Muscle layer of colon (tissue), 2 donors: ENCODE measurements around the gene TMEM138.

Experiments used
- H3K27ac ChIP-seq: one replicate; pipeline ENCODE4 v1.7.0; 2013; ENCODE audit warnings: low read depth, mild to moderate bottlenecking, low read length, moderate library complexity
- H3K27me3 ChIP-seq, 2 donors: one replicate each; pipeline ENCODE4 v1.7.0; 2013; ENCODE audit warnings: low read length in 2 of 2, mild to moderate bottlenecking in 2 of 2; ENCODE audit not compliant: insufficient read depth in 2 of 2, control insufficient read depth in 1 of 2
- H3K36me3 ChIP-seq: one replicate; pipeline ENCODE4 v1.7.0; 2013; ENCODE audit warnings: mild to moderate bottlenecking, low read length; ENCODE audit not compliant: insufficient read depth
- H3K4me1 ChIP-seq: one replicate; pipeline ENCODE4 v1.7.0; 2013; ENCODE audit warnings: mild to moderate bottlenecking, low read length; ENCODE audit not compliant: insufficient read depth
- H3K4me3 ChIP-seq, 2 donors: one replicate each; pipeline ENCODE4 v1.7.0; 2013; ENCODE audit warnings: low read length in 2 of 2, low read depth in 1 of 2, mild to moderate bottlenecking in 1 of 2, moderate library complexity in 1 of 2
- H3K9ac ChIP-seq: one replicate; pipeline ENCODE4 v1.7.0; 2013; ENCODE audit warnings: low read length
- H3K9me3 ChIP-seq: one replicate; pipeline ENCODE4 v1.7.0; 2013; ENCODE audit warnings: mild to moderate bottlenecking, low read length
- donor health status: abdominal sarcoma.
- donor health status: Adenocarcinoma of cecum.

Gene TMEM138

GRCh38 chr11:61345170-61345610, 17.0 kb upstream of the TMEM138 start:
- no peaks in the 10 kb centered on the region for H3K27me3 ChIP-seq
- H3K9me3 ChIP-seq = no peaks in the 10 kb centered on the region
- peaks cover 27% of the 10 kb centered on the region for H3K36me3 ChIP-seq
- H3K4me3 ChIP-seq = no peak overlapping the region
- H3K4me1 ChIP-seq = no peaks in the 10 kb centered on the region
- H3K27ac ChIP-seq = no peak overlapping the region
- no peak overlapping the region for H3K9ac ChIP-seq

DNA sequence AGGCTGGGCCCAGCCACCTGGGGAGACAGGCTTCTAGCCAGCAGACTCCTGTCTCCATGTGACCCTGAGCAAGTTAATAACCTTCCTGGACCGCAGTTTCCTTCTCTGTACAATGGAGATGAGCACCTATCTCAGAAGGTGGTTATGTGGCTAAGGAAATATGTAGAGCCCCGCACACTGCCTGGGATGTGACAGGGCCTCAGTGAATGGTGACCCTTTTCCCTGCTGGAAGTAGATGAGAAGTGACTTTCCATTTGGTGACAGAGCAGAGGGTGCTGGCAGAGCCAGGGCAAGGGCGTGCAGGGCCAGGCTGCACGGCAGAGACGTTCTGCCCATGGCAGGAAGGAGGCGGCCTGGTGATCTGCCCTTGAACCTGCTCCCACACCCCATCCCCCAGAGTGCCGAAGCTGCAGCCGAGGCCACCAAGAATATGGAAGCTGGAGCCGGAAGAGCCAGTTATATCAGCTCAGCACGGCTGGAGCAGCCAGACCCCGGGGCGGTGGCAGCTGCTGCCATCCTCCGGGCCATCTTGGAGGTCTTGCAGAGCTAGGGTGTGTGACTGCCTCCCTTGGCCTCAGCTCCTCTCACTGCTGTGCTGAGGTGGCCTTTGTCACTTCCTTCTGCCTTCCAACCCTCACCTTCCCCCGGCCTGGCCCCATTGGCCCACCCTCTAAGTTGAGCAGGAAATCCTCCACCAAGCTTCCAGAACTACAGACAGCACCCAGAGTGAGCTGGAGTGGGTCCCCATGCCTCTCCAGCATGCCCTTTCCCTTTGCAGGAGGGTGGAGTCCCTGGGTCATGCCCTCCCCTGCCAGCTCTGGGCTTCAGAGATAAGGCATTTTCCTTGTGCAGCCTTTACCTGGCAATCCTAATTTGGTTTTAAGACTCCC, 16.0 kb upstream of the TMEM138 start:
- Histone ChIP-seq H3K4me1 (no peaks in the 10 kb centered on the region), H3K9ac (no peak overlapping the region), H3K4me3 (no peak overlapping the region), H3K9me3 (no peaks in the 10 kb centered on the region), H3K36me3 (peaks cover 27% of the 10 kb centered on the region), H3K27me3 (no peaks in the 10 kb centered on the region), H3K27ac (no peak overlapping the region)

GRCh38 chr11:61347916-61348461, 14.2 kb upstream of the TMEM138 start:
- Histone ChIP-seq H3K4me1 (no peaks in the 10 kb centered on the region), H3K4me3 (no peak overlapping the region), H3K36me3 (peaks cover 42% of the 10 kb centered on the region), H3K9me3 (no peaks in the 10 kb centered on the region), H3K27ac (no peak overlapping the region), H3K9ac (no peak overlapping the region), H3K27me3 (no peaks in the 10 kb centered on the region)

GRCh38 chr11:61349189-61349751, 12.9 kb upstream of the TMEM138 start:
- no peaks in the 10 kb centered on the region for H3K4me1 ChIP-seq
- no peaks in the 10 kb centered on the region for H3K9me3 ChIP-seq
- no peaks in the 10 kb centered on the region for H3K27me3 ChIP-seq
- no peak overlapping the region for H3K27ac ChIP-seq
- no peak overlapping the region for H3K4me3 ChIP-seq
- H3K36me3 ChIP-seq = peaks cover 54% of the 10 kb centered on the region
- H3K9ac ChIP-seq = no peak overlapping the region

DNA sequence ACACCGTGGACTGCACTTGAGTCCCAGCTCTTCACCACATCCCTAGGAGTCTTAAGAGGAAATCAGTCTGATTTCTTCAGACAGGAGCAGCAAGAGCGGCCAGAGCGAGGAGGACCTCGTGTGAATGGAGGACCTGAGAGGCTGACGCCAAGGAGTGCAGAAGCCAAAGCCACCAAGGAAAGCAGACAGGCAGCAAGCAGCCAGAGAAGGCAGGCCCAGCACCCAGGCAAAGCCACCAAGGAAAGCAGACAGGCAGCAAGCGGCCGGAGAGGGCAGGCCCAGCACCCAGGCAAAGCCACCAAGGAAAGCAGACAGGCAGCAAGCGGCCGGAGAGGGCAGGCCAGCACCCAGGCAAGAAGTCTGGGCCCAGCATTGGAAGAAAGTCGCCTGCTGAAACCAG, 12.3 kb upstream of the TMEM138 start:
- H3K27me3 ChIP-seq = no peaks in the 10 kb centered on the region
- H3K36me3 ChIP-seq = peaks cover 54% of the 10 kb centered on the region
- H3K4me3 ChIP-seq = no peak overlapping the region
- H3K4me1 ChIP-seq = no peaks in the 10 kb centered on the region
- H3K9me3 ChIP-seq = no peaks in the 10 kb centered on the region
- H3K27ac ChIP-seq = no peak overlapping the region
- H3K9ac ChIP-seq = no peak overlapping the region

GRCh38 chr11:61350336-61350735, 11.8 kb upstream of the TMEM138 start:
- H3K27me3 ChIP-seq = no peaks in the 10 kb centered on the region
- H3K4me3 ChIP-seq = no peak overlapping the region
- H3K9me3 ChIP-seq = no peaks in the 10 kb centered on the region
- H3K36me3 ChIP-seq = peaks cover 54% of the 10 kb centered on the region
- H3K9ac ChIP-seq = no peak overlapping the region
- H3K27ac ChIP-seq = no peak overlapping the region
- no peaks in the 10 kb centered on the region for H3K4me1 ChIP-seq

GRCh38 chr11:61350803-61351202, 11.4 kb upstream of the TMEM138 start:
- Histone ChIP-seq H3K4me1 (no peaks in the 10 kb centered on the region), H3K27ac (no peak overlapping the region), H3K9ac (no peak overlapping the region), H3K27me3 (no peaks in the 10 kb centered on the region), H3K4me3 (no peak overlapping the region), H3K36me3 (peaks cover 54% of the 10 kb centered on the region), H3K9me3 (no peaks in the 10 kb centered on the region)

DNA sequence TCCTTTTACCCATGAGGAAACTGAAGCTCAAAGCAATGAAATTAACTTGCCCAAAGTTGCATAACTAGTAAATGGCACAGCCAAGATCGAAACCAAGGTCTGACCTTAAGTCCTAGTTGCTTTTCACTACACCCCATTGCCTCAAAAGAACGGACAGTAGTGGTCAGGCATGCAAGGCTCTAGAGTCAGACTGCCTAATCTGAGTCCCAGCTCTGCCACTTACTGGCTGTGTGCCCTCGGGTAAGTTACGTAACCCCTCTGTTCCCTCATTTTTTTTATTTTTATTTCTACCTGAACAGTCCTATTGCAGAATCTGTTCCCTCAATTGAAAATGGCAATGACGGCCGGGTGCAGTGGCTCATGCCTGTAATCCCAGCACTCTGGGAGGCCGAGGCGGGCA, 10.1 kb upstream of the TMEM138 start:
- no peaks in the 10 kb centered on the region for H3K9me3 ChIP-seq
- peaks cover 54% of the 10 kb centered on the region for H3K36me3 ChIP-seq
- no peak overlapping the region for H3K4me3 ChIP-seq
- H3K4me1 ChIP-seq = no peaks in the 10 kb centered on the region
- H3K27me3 ChIP-seq = no peaks in the 10 kb centered on the region
- H3K9ac ChIP-seq = no peak overlapping the region
- no peak overlapping the region for H3K27ac ChIP-seq

DNA sequence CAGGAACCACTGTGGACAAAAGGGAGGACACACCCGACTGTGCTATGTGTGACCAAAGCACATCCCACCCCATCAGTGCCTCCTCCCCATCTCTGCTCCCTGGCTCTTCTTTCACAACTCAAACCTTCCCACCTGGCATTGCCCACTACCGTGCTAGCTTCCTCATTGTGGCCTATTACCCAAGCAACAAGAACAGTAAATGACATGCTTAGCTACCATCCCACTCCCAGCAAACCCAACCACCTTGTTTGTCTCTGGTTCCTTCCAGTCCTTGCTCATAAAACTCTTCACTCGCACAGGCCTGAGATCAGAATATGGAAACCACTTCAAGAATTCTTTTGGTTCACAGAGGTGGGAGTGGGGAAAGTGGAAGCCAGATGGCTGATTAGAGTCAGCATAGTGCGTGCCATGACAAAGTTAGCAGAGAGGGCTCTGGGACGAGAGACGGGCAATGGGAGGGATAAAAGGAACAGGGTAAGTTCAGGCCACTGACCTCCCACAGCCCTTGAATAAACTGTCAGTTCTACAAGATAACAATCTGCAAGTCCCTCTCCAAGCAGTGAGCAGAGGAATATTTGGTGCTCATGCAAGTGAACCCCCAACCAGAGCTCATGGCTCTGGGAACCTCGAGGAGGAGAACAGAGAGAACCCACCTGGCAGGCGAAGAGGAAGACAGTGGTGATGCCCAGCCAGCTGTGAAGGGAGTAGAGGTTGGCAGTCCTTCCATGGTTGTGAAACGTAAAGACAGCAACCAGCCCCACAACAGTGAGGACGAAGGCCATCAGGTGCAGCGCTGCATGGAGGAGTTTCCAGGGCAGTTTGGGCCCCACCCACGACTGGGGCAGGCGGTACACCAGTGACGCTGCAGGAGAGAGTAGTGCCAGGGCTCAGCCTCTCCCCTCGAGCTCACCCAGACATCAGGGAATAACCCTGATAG, 8.8 kb upstream of the TMEM138 start:
- Histone ChIP-seq H3K36me3 (peaks cover 40% of the 10 kb centered on the region), H3K4me1 (no peaks in the 10 kb centered on the region), H3K4me3 (no peak overlapping the region), H3K27me3 (no peaks in the 10 kb centered on the region), H3K27ac (no peak overlapping the region), H3K9me3 (no peaks in the 10 kb centered on the region), H3K9ac (no peak overlapping the region)

DNA sequence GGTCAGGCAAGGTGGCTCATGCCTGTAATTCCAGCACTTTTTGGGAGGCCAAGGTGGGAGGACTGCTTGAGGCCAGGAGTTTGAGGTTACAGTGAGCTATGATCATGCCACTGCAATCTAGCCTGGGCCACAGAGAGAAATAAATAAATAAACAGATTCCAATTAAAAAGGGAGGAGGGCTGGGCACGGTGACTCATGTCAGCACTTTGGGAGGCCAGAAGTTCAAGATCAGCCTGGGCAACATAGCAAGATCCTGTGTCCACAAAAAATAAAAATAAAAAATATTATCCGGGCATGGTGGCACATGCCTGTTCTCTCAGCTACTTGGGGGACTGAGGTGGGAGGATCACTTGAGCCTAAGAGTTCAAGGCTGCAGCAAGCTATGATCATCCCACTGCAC, 8.0 kb upstream of the TMEM138 start:
- no peaks in the 10 kb centered on the region for H3K9me3 ChIP-seq
- no peak overlapping the region for H3K9ac ChIP-seq
- H3K4me1 ChIP-seq = no peaks in the 10 kb centered on the region
- H3K36me3 ChIP-seq = peaks cover 32% of the 10 kb centered on the region
- H3K4me3 ChIP-seq = no peak overlapping the region
- no peak overlapping the region for H3K27ac ChIP-seq
- H3K27me3 ChIP-seq = no peaks in the 10 kb centered on the region

- Histone ChIP-seq H3K27ac (no peak overlapping the region), H3K9me3 (no peaks in the 10 kb centered on the region), H3K36me3 (peaks cover 24% of the 10 kb centered on the region), H3K27me3 (no peaks in the 10 kb centered on the region), H3K4me1 (peaks cover 12% of the 10 kb centered on the region), H3K9ac (no peak overlapping the region), H3K4me3 (no peak overlapping the region)
These were observed 5.5 kb upstream of the TMEM138 start for GRCh38 chr11:61356706-61357105.
